Psoas muscle (tissue), 8 donors: ENCODE data around the gene AP3B1. TPM values are rescaled to one million over a fixed set of nuclear protein-coding genes. Genes with fewer than 3 reads are reported as not detected.

Source experiments
- ATAC-seq, 4 donors: fragments of 200-7000 bp; cut with Tn5 transposase; one replicate each; pipeline ENCODE4 v1.9.1; 2020; ENCODE audit warnings: moderate library complexity in 3 of 4, mild to moderate bottlenecking in 2 of 4
- DNase-seq, 2 donors: peaks; one replicate each; pipeline ENCODE4 v3.0.0-alpha.2; 2020
- H3K27ac ChIP-seq: fragments of 200-600 bp; one replicate; pipeline ENCODE4 v1.8.0; 2022
- H3K27me3 ChIP-seq, 3 donors: fragments of 200-600 bp in 1 of 3; one replicate each; pipeline versions ENCODE4 v1.6.1 to v1.8.0; 2013 to 2022; ENCODE audit warnings: low read length in 2 of 3, mild to moderate bottlenecking in 2 of 3, moderate library complexity in 1 of 3; ENCODE audit not compliant: insufficient read depth in 3 of 3
- H3K36me3 ChIP-seq, 2 donors: fragments of 200-600 bp in 1 of 2; one replicate each; pipeline versions ENCODE4 v1.6.1 to v1.8.0; 2013 to 2022; ENCODE audit warnings: low read depth in 1 of 2, mild to moderate bottlenecking in 1 of 2, moderate library complexity in 1 of 2; ENCODE audit not compliant: insufficient read depth in 1 of 2
- H3K4me1 ChIP-seq: fragments of 200-600 bp; one replicate; pipeline ENCODE4 v1.8.0; 2022
- H3K4me3 ChIP-seq: fragments of 200-600 bp; one replicate; pipeline ENCODE4 v1.8.0; 2022; ENCODE audit warnings: mild to moderate bottlenecking
- H3K9me3 ChIP-seq: fragments of 200-600 bp; one replicate; pipeline ENCODE4 v1.8.0; 2022
- CTCF ChIP-seq: fragments of 200-600 bp; IDR thresholded peaks from one replicate; pipeline ENCODE4 v1.8.0; 2022; ENCODE audit warnings: antibody characterized with exemption
- WGBS, 3 donors: extraction: QIAGEN DNeasy Blood & Tissue Kit; methylation state at CpG; one replicate each; pipeline versions ENCODE4 v1.1.6 to v1.1.7; 2013; 5-methylcytosine and 5-hydroxymethylcytosine counted together
- intact Hi-C, 2 donors: fragments of 100-400 bp; cut with DNase I; formaldehyde crosslinking; loops; one replicate each; pipeline versions ENCODE4 v1.11.0 to v1.14.2; 2022
- polyA plus RNA-seq, 3 donors: library from polyadenylated mRNA; stranded (reverse); fragments of 200-250 nt; gene quantifications; one replicate each; pipeline ENCODE4 v1.2.3, GENCODE V29; 2013
- total RNA-seq, 4 donors: library from RNA; stranded (reverse); fragmentation: NEBNext Ultra II Directional in 2 of 4; extraction: Animal tissue kit (Norgen Biotek cat#: 25700) in 2 of 4; gene quantifications; one replicate each; pipeline versions ENCODE4 v1.2.1 to v1.2.4, GENCODE V29; 2021 to 2023
- donor health status: healthy with polysubstance abuse.
- donor health status: DM: no; HTN: no; CAD: no; lungs with moderate emphysema.
- donor health status: Bipolar disorder and iron deficiency.
- donor health status: healthy.
- donor health status: DM: yes; HTN: yes; CAD: no.
- donor health status: DM: no; HTN: no; CAD: no.
- donor health status: DM: no; HTN: no; CAD: no.
- donor health status: DM: yes; HTN: yes; CAD: no.

The AP3B1 gene
- total and polyA plus RNA-seq, 7 donors = 12.4 to 24.4 (median 15.2) TPM

GRCh38 chr5:78251663-78252284 is 42.7 kb downstream of the AP3B1 start:
- Histone ChIP-seq H3K9me3 (no peaks in the 10 kb centered on the region), H3K36me3 (no peaks in the 10 kb centered on the region), H3K4me1 (no peaks in the 10 kb centered on the region), H3K4me3 (no peak overlapping the region), H3K27ac (no peak overlapping the region), H3K27me3 (no peaks in the 10 kb centered on the region)
- DNase-seq = no peak
- no peak for TF ChIP-seq CTCF
- no peak for ATAC-seq
- intact Hi-C loops = no loop called here
- WGBS, 3 donors = 91 to 96% (median 94%) methylated on average over 7 of the region's 7 CpGs

- Histone ChIP-seq H3K36me3 (no peaks in the 10 kb centered on the region), H3K4me1 (no peaks in the 10 kb centered on the region), H3K9me3 (no peaks in the 10 kb centered on the region), H3K4me3 (no peak overlapping the region), H3K27me3 (no peaks in the 10 kb centered on the region), H3K27ac (no peak overlapping the region)
- no peak for TF ChIP-seq CTCF
- intact Hi-C loops = no loop called here
- 94 to 96% (median 96%) methylated on average over 8 of the region's 8 CpGs for WGBS, 3 donors
- no peak for ATAC-seq
- no peak for DNase-seq
Measured at GRCh38 chr5:78245136-78245535, 49.4 kb downstream of the AP3B1 start.

- DNase-seq (no peak), ATAC-seq (no peak)
- intact Hi-C loops = no loop called here
- no peak for TF ChIP-seq CTCF
- H3K4me3 ChIP-seq = no peak overlapping the region
- H3K9me3 ChIP-seq = no peaks in the 10 kb centered on the region
- no peak overlapping the region for H3K27ac ChIP-seq
- H3K27me3 ChIP-seq = no peaks in the 10 kb centered on the region
- no peaks in the 10 kb centered on the region for H3K4me1 ChIP-seq
- no peaks in the 10 kb centered on the region for H3K36me3 ChIP-seq
Measured at GRCh38 chr5:78243639-78244038, 50.9 kb downstream of the AP3B1 start.

GRCh38 chr5:78243091-78243490 is 51.4 kb downstream of the AP3B1 start:
- intact Hi-C loops = no loop called here
- no peaks in the 10 kb centered on the region for H3K27me3 ChIP-seq
- no peaks in the 10 kb centered on the region for H3K4me1 ChIP-seq
- no peaks in the 10 kb centered on the region for H3K9me3 ChIP-seq
- H3K27ac ChIP-seq = no peak overlapping the region
- no peak for DNase-seq
- H3K36me3 ChIP-seq = no peaks in the 10 kb centered on the region
- 93 to 98% (median 94%) methylated on average over 2 of the region's 2 CpGs for WGBS, 3 donors
- TF ChIP-seq CTCF = no peak
- no peak overlapping the region for H3K4me3 ChIP-seq
- no peak for ATAC-seq

GRCh38 chr5:78242001-78242400 is 52.5 kb downstream of the AP3B1 start:
- ATAC-seq = no peak
- intact Hi-C loops = no loop called here

More at GRCh38 chr5:78242001-78242400, 52.5 kb downstream of the AP3B1 start:
- Histone ChIP-seq H3K27me3 (no peaks in the 10 kb centered on the region), H3K9me3 (no peaks in the 10 kb centered on the region), H3K27ac (no peak overlapping the region), H3K4me1 (no peaks in the 10 kb centered on the region), H3K36me3 (no peaks in the 10 kb centered on the region), H3K4me3 (no peak overlapping the region)
- TF ChIP-seq CTCF = no peak
- 61 to 73% (median 72%) methylated on average over 1 of the region's 1 CpG for WGBS, 3 donors
- no peak for DNase-seq
